ENCODE data around the gene DMRTC2.
A peak's percentile ranks its signal among the peaks of the same experiment; 100 is the strongest.

DMRTC2 gene

GRCh38 chr19:41845001-41845050, at the start of gene DMRTC2:
DMRTC2 (plus strand) TSS chr19:41845042; CDS start chr19:41847429, 2,387 bp downstream.
- no peak for DNase-seq

- DNase-seq: no peak
These were observed 48.5 kb upstream of the DMRTC2 start, which contains the start of gene CEACAM3 for GRCh38 chr19:41796362-41796761. CEACAM3 (plus strand) TSS chr19:41796587; CDS start chr19:41796678, 91 bp downstream.

- no peak for DNase-seq
These were observed 47.9 kb upstream of the DMRTC2 start for GRCh38 chr19:41796901-41797300.

- no peak for DNase-seq
These were observed 45.3 kb upstream of the DMRTC2 start for GRCh38 chr19:41799444-41800000.

- DNase-seq: no peak
These were observed 43.8 kb upstream of the DMRTC2 start for GRCh38 chr19:41801031-41801430.

- peak; percentile 3 for DNase-seq
These were observed 43.0 kb upstream of the DMRTC2 start for GRCh38 chr19:41801792-41802211.

- no peak for DNase-seq
These were observed 42.1 kb upstream of the DMRTC2 start for GRCh38 chr19:41802770-41803169.

GRCh38 chr19:41804336-41804735, 40.5 kb upstream of the DMRTC2 start:
- peak; percentile 4 for DNase-seq

- DNase-seq: no peak
These were observed 37.7 kb upstream of the DMRTC2 start for GRCh38 chr19:41807176-41807575.

- peak; percentile 7 for DNase-seq
These were observed 35.9 kb upstream of the DMRTC2 start for GRCh38 chr19:41808663-41809566.

- DNase-seq: no peak
These were observed 34.5 kb upstream of the DMRTC2 start for GRCh38 chr19:41810301-41810700.

- peak; percentile 16 for DNase-seq
These were observed 33.8 kb upstream of the DMRTC2 start for GRCh38 chr19:41811036-41811435.

- no peak for DNase-seq
These were observed 32.9 kb upstream of the DMRTC2 start for GRCh38 chr19:41811981-41812380.

- DNase-seq: no peak
These were observed 30.9 kb upstream of the DMRTC2 start for GRCh38 chr19:41813911-41814310.

- DNase-seq: no peak
These were observed 29.5 kb upstream of the DMRTC2 start for GRCh38 chr19:41815301-41815700.

- no peak for DNase-seq
These were observed 28.1 kb upstream of the DMRTC2 start for GRCh38 chr19:41816761-41817160.

GRCh38 chr19:41821003-41821735, 23.7 kb upstream of the DMRTC2 start:
- peak; percentile 70 for DNase-seq

- DNase-seq: no peak
These were observed 6.7 kb upstream of the DMRTC2 start for GRCh38 chr19:41837981-41838708.

- DNase-seq: no peak
These were observed 5.6 kb upstream of the DMRTC2 start for GRCh38 chr19:41839211-41839610.

GRCh38 chr19:41843371-41843770, 1.5 kb upstream of the DMRTC2 start:
- DNase-seq: no peak

GRCh38 chr19:41844601-41845000, 241 bp upstream of the DMRTC2 start, which contains the start of gene LYPD4:
LYPD4 (minus strand) TSS chr19:41844683; CDS start chr19:41839285, 5,398 bp downstream.
- no peak for DNase-seq

GRCh38 chr19:41845051-41845590, 279 bp downstream of the DMRTC2 start:
- DNase-seq: no peak
